ENCODE measurements around the gene EFL1.

DNA sequence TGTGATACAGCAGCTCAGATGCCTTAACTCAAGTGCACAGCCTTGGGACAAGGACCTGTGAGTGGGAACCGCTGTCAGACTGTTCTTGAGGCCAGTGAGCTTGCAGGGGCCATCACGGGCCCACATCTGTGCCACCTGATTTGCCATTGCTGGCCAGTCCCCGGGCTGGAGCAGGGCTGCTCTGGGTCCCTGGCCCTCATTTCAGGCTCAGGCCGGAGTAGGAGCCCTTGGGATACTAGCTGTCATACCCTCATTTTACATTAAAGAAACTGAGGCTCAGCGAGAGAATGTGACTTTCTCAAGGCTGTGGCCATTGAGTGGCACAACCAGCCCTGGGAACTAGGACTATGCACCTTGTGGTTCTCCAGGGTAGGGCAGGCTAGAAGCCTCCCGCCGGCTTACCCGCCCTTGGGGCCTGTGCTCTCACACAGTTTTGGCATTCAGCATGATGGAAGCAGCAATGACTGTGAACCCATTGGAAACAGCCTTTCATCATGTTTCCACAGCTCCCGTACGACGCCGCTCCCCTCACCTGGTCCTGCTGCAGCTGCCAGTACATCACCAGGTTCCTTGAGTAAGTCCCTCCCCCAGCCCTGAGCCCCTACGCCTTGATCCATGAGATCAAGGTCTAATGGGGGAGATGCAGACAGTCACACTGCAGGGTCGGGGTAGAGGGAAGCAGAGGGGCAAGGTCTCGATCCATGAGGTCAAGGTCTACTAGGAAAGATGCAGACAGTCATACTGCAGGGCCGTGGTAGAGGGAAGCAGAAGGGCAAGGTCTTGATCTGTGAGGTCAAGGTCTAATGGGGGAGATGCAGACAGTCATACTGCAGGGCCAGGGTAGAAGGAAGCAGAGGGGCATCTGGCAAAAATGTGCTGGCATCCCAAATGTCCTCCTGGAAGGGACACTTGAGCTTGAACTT is 44.5 kb upstream of the EFL1 start:
- TF ChIP-seq POLR2A (IDR thresholded peaks at IDR 0.05) (no peak), CTCF (IDR thresholded peaks at IDR 0.05 in 4 of 5, conservative IDR thresholded peaks at IDR 0.05 in 1 of 5) (no peak)

Measured in gastrocnemius medialis (tissue), 4 donors.